Measurements from ENCODE around the gene TRIM56.

GRCh38 chr7:101100858-101101847 is 15.9 kb downstream of the TRIM56 start:
- TF ChIP-seq, protein P1, sequence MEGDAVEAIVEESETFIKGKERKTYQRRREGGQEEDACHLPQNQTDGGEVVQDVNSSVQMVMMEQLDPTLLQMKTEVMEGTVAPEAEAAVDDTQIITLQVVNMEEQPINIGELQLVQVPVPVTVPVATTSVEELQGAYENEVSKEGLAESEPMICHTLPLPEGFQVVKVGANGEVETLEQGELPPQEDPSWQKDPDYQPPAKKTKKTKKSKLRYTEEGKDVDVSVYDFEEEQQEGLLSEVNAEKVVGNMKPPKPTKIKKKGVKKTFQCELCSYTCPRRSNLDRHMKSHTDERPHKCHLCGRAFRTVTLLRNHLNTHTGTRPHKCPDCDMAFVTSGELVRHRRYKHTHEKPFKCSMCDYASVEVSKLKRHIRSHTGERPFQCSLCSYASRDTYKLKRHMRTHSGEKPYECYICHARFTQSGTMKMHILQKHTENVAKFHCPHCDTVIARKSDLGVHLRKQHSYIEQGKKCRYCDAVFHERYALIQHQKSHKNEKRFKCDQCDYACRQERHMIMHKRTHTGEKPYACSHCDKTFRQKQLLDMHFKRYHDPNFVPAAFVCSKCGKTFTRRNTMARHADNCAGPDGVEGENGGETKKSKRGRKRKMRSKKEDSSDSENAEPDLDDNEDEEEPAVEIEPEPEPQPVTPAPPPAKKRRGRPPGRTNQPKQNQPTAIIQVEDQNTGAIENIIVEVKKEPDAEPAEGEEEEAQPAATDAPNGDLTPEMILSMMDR (IDR thresholded peaks at IDR 0.05; ENCODE audit: insufficient read depth, low read length, poor library complexity, severe bottlenecking), result no peak
- TF ChIP-seq EZH2phosphoT487 (conservative IDR thresholded peaks at IDR 0.05; ENCODE audit: low read length), result no peak

Measured in SU-DHL-6 (cell line).